Medulla oblongata (tissue), 1 donor: Measurements from ENCODE around the gene HDLBP.
A peak's percentile ranks its signal among the peaks of the same experiment; 100 is the strongest.
"Not testable (repeated sequence)": the region's sequence is repeated elsewhere in the genome, so short reads cannot be mapped to it uniquely, and the experiment has no call there.

ENCODE experiments used
- DNase-seq: peaks from one replicate; pipeline ENCODE4 v3.0.0-alpha.2; 2015; ENCODE audit errors: extremely low spot score

The HDLBP gene

DNA sequence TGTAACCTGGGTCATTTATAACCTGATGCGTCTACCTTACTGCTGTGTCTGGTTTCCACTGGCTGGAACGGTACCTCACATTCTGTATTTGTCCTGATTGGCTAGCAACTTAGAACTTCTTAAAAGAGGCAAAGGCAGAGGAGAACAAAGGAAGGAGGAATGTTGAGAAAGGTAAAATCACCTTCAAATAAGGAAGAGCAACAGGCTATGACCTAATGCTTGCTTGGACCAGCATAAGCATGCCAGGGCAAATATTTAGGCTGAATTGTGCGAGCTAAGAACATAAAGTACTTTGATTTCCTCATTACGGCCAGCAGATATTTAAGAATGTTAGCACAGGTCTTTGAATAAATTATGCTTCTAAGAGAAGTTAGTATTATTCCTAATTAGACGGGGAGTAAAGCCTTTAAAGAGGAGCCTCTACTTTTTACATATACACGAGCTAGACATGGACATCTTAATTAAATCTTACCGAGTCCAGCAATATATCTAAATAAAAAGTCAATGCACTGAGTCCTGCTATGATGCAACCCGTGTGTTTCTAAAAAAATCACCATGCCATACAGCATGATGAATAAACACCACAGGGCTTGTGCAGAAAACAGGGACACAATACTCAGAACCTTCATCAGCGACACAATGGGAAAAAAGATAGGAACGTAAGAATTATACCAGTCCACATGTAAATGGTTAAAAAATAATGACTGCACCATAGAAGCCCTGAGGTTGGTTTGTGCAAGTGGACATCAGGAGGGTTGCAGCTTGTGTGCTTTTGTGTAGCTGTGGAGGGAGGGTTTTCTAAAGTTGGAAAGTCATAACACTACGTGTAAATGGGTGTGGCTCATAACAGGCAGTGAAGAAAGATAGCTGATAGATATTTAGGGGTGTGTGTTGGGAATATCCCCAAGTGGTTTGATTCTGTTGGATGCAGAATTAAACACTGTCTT lies 14.5 kb upstream of the HDLBP start:
- DNase-seq, result no peak

DNA sequence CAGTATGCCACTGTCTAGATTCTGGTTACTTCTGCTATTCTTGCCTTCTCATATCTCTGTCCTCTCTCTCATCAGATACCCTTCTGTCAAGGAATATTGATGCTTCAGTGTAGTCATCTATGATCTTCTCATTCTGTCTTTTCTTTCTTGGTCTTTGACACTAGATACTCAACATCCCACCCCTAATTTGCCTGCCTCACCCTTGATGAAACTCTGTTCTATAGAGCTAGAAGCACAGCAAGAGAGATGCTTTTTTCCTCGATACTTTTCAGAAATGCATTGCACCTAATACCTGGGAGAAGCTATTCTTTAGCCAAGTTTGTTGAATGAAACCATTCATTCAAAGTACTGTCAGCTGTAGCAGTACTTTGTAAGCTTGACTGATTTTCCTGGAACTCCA lies 9.8 kb upstream of the HDLBP start:
- no peak for DNase-seq

DNA sequence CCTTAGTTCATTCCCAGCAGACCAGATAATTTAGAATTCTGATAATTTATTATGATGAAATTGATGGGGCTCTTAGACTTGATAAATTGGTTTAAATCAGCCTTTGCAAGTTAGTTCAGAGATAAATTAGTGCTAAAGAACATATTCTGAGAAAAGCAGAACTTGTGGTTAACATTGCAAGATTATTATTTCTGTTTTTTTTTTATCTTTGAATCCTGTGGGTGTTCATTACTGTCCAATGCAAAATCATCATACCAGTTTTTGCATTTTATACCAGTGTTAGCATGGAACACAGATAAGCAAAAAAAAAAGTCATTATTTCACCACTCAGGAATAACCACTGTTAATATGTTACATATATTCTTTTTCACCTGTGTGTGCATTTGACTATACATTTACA lies 9.3 kb upstream of the HDLBP start:
- DNase-seq, result no peak

DNA sequence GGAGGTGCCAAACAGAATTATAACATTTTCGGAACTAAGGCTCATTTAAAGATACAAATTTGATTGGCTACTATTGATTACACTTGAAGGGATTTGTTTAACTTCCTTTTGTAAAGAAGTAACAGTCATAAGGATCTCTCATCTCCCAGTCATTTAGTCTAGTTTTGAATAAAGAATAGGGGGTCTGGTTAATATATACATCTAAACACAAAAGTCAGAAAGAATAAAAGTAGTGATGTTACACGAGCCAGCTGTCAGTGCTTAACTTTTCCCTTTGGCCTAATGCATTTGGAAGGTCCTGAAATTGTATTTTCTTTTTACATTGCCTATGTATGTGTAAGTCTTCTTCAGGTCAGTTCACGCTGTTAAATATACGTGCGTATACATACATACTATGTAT lies 8.3 kb upstream of the HDLBP start:
- no peak for DNase-seq

DNA sequence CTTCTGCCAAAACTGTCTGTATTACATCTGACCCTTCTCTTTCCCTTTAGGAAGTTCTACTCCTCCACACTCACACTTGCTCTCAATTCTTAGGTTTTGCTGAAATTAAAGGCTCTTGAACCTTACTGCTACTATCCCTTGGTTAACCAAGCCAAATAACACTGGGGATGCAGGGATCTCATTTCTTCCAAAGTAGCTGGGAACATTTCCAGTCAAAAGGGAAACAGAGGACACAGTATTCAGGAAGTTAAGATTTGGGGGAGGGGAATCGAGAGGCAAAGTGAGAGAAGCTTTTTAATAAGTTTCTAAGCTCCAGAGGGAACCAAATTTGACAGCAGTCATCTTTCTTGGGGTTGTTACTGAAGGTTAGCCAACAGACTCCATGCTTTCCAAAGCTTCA lies 6.4 kb upstream of the HDLBP start:
- DNase-seq, result peak; percentile 80

DNA sequence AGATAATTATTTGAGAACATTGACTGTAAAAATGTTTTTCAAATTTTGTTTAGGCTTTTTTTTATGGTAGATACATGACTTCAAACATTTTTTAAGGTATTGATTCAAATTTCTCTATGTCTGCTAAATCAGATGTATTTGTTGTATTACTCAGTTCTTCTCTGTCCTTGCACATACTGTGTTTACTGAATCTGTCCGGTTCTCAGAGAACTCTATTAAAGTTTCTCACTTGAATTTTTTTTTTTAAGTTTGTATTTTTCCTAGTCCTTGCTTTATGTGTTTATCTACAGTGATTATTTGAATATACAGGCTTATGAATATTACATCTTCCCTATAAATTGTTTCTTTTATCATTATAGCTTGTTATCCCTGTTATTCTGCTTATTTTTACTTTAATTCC lies 5.6 kb upstream of the HDLBP start:
- no peak for DNase-seq

DNA sequence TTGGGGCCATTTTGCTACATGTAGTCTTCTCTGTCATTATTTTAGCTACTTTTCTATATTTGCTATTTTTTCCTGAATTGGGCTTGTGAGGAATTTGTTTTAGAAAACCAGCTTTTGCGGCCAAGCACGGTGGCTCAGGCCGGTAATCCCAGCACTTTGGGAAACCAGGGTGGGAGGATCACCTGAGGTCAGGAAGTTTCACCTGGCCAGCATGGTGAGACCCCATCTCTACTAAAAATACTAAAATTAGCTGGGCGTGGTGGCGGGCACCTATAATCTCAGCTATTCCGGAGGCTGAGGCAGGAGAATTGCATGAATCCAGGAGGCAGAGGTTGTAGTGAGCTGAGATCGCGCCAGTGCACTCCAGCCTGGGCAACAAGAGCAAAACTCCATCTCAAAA lies 4.9 kb upstream of the HDLBP start:
- no peak for DNase-seq

DNA sequence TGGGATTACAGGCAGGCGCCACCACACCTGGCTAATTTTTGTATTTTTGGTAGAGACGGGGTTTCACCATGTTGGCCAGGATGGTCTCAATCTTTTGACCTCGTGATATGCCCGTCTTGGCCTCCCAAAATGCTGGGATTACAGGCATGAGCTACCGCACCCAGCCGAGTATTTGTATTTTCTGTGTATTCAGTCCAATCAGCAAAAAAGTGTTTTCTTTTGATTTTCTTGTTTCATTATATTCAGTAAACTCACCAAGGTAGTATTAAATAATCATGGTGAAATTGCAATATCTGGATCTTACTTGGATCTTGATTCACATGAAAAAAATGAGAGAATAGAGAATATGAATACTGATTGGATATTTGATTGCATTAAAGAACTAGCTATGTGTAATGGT lies 3.4 kb upstream of the HDLBP start:
- not testable (repeated sequence) for DNase-seq

DNA sequence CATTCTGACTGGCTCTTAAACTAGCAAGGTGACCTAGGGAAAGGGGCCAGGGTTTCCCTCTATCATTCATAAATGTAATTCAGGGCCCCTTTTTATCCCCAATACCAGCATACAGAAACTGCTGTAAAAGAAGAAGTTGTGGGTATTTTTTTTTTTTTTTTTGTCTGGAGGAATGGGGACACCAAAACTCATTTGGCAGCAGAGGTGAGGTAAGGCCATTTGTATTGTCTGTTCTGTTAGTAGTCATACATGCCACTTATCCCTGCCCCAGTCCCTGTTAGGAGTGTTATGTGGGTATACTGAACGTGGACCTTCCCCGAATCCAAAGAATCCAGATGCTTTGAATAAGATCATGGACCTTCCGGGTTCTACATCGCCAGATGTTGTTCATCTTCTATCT lies 1.9 kb upstream of the HDLBP start:
- DNase-seq, result no peak

DNA sequence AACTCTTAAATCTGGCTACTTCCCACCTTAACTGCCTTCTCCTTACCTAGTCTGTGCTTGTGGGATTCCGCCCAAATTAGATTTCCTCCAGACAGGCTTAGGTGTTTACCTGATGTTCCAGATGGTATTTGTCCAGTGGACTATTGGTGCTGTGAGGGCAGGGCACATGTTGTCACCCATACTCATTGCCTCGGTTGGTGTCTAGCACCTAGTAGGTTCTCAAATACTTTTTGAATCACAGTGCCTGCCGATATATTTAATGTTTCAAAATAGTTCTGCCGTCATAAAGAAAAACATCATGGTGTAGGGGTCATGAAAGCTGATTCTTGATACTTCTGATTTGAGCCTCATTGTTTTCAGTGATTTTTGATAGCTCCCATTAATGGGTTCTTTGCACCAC lies 1.4 kb upstream of the HDLBP start:
- DNase-seq, result no peak

DNA sequence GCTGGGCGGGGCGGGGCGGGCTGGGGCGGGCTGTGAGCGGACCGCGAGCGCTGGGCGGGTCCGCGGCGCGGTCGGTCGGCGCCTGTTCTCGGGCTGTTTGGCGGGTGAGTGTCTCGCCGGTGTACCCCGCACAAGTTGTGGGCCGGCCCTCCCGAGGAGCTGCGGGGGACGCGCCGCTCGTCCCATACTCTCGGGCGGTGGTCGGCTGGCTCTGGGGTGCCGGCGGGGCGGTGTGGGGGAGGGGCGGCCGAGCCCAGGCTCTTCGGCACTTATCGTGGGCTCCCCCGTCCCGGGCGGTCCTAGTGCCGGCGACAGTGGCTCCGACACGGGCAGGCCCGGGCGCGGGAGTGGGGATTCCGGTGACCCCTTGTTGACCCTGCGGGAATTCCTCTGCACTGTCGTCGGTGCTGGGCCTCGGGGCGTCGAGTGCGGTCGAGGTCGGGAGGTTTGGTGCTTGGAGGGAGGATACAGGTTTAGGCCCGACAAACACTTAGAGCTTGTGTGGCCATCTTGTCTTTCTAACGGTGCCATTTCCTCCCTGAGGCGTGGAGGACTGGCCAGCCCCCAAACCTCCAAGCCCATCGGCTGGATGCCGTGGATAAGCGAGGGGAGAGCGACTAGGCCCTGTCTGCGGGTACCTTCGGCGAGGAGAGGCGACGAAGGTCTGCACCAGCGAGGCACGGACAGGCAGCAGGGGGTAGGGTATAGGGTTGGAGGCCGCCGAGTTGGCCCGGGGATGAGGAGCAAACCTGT lies 583 bp upstream of the HDLBP start, which contains the start of gene SEPTIN2:
Gene SEPTIN2, plus strand, starts transcription at position 47 of the 753 bp plus-strand sequence. CDS start 8,308 bp downstream, outside the sequence.
- peak; percentile 70 for DNase-seq

DNA sequence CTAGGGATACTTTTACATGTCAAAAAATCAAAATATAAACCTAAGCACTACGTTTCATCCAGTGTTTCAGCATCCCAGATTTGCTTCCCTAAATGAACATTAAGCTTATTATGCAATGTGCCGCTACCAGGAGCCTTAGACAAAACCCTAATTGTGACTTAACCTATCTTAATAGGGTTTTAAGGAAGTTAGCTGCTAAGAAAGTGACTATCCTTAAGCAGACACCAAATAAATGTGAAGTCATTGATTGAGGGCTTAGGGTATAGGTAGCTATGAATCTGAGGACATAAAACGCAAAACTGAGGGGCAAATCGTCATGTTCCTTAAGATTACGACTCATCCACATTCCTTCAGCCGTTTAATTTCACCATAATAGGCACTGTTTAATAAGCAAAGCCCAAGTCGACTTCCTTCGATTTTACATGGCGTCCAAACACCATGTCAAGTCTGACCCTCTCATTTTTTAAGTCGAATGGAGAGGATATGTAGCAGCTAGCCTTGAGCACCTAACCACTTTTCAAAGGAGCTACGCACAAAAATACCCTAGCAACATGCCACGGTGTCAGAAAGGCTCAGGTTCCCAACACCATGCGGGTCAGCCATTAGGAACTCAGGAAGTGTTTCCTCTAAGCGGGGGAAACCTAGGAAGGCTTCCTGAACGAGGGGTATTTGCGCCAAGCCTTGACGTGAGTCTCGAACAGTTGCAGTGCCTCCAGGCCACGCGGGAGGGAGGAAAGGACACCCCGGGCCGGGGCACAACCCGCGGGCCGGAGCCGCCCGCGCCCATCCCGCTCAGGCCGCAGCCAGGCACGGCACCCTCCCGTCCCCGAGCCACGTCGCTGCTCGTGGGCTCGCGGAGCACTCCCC lies 1.0 kb downstream of the HDLBP start:
- DNase-seq, result no peak

DNA sequence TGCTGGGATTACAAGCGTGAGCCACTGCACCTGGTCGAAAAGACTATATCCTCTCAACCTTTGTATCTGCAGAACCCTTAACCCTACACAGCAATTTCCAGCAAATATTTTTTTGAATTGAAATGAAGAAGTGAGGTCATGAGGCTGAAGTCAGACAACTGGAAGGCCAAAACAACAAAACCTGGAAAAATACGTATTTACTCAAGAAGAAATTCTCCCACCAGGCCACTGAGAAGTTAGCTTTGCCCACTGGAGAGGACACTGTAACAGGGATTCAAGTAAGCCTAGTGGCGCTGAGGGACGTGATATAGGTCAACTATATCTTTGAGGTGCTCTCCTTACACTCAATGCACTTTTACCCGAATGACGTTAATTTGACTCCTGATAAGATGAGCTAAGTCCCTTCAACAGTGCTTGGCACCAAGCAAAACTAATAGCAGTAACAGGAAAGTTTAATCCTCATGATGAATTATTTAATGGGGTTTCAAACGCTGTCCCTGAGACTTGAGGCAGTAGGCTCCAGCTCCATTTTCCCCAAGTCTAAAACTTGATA lies 1.9 kb downstream of the HDLBP start:
- no peak for DNase-seq

DNA sequence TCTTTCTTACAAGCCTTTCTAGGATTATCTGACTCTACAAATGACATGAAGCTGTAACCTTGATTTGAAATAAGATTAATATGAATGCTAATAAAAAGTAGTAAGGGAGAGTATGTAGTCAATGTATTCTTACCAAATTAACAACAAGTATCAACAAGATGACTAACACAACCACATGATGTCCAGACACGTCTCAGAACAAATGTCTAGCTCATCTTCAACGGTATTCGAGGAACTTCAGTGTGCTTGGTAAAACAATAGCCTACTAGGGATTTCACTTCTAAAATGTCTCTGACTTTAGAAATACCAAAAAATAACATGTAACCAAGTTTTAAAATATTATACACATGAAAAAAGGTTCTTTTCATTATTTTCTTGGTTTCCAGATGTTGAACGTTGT lies 3.4 kb downstream of the HDLBP start:
- no peak for DNase-seq

DNA sequence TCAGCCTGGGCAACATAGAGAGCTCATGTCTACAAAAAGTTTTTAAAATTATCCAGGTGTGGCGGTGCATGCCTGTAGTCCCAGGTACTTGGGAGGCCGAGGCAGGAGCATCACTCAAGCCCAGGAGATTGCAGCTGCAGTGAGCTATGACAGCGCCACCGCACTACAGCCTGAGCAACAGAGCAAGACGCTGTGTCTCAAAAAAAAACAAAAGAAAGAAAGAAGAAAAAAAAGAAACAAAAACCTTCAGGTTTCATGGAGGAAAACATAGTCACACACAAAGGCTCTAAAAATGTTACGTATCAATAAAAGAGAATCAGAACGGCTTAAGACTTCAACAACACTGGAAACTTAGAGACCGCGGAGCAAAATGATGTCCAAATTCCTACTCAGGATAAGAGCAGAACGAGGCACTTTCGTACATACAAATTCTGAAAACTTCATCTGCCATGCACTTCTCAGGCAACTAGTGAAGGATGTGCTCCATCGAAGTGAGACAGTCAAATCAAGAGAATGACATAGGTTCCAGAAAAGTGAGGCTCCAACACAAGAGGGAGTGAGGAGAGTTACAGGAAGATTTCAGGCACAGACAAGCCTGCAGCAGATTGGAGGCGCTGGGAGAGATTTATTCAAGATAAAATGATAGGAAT lies 4.4 kb downstream of the HDLBP start:
- DNase-seq, result no peak

DNA sequence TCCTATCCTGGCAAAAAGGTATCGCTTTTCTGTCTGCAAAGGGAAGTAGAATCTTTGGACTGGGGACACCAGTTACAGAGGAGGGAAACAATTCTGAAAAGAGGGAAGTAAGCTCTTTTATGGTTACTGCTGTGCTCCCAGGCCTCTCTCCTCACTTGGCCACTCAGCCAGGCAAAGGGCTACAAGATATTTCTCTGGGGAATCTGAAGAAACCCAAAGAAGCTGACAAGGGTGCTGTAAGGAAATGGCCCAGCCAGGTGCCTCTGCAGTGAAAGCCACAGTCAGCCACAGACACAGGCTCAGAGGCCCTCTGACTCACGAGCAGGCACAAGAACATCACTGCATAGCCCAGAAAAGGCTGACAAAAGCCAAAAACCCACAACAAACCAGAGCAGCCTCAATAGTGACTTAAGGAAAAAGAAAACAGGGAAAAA lies 5.8 kb downstream of the HDLBP start:
- DNase-seq, result no peak

DNA sequence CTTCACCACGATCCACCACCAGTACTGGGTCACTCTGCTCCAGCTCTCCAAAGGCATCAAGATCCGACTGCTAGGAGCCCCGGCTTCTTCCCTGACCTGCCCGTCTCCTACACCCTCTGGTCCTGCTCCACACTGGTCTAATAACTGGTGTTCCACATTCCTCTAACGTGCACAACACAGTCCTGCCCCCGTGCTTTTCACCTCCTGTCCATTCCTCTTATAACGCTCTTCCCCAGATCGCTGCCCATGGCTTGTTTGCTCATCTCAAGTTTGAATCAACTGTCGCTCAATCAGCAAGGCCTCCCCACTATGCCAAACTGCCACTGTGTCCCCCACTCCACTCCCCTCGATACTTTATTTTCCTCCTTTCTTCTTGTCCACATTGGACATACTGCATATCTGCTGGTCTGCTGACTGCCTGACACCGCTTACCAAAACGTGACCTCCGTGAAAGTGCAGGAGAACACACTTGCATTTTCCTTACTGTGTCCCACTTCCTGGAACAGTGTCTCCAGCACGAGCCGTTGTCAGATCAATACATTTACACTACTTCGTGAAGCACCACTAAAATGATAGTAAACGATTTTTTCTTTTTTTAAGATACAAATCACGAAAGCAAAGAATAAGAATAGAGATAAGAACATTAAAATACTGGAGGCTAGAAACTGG lies 6.5 kb downstream of the HDLBP start:
- no peak for DNase-seq

DNA sequence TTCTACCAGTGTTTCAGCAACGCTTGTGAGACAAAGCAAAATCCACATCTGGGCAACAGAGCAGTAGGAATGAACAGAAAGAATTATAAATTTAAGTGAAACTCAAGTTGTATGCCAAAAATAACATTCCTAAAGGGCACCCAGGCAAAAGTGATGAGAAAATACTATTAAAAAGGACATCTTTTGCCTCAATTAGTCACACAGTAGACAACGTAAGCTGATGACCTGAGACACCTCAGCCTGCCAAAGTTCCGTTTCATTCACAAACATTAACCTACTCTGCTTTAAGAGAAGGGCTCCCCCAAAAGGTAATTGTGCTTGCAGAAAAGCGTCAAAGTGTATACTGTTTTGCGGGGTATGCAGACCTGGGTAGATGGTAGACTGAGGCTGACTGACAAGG lies 7.2 kb downstream of the HDLBP start:
- DNase-seq, result no peak

DNA sequence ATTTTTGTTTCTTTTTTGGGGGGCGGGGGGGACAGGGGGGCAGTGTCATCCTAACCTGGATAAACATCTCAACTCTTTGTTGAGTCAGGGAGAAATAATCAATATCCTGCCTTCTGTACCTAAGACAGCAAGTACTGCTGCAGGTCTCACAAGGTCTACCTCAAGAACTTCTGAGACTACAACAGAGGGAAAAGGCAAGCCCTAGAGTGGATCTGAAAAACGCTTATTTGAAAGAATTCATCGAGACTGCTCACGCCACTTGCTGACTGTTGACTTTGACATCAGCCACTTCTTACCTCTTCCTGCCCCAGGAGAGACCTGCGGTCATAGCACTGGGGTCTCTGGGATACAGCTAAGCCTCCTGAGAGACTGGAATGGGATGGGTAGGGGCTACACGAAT lies 8.4 kb downstream of the HDLBP start:
- DNase-seq, result no peak

DNA sequence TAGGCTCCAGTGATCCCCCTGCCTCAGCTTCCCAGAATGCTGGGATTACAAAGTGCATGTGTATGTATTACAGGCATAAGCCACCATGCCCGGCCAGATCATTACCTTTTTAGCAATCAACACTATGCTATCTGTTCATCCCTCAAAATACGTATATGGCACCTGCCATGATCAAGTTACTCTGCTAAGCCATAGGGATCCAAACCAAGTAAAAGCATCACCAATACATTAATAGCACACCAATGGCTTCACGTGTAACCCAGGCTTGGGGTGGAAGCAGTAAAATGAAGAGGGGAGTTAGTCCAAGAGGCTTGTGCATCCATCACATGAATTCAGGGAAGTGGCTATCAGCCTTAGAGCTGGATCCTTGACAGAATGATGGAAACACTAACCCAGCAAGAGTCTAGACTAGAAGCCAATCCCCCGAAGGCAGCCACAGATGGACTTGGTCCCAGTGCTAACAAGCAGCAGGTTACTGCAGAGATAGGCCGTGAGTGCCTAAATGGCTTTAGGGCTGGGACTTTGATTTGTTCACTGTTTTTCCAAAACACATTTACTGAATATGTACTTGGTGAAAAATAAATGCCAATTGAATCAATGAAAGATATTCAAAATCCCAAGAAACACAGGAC lies 11.3 kb downstream of the HDLBP start:
- no peak for DNase-seq
